Measurements from ENCODE around the gene ITPRID2.

Gene ITPRID2
- 49.6 to 59.4 reads per million in 2 donors for total RNA-seq

GRCh38 chr2:181891258-181891965 is at the start of gene ITPRID2:
ITPRID2 (plus strand) TSS chr2:181891730; CDS start chr2:181892067, 337 bp downstream.
- peak; percentile 36 to 85 (median 48) for DNase-seq

DNA sequence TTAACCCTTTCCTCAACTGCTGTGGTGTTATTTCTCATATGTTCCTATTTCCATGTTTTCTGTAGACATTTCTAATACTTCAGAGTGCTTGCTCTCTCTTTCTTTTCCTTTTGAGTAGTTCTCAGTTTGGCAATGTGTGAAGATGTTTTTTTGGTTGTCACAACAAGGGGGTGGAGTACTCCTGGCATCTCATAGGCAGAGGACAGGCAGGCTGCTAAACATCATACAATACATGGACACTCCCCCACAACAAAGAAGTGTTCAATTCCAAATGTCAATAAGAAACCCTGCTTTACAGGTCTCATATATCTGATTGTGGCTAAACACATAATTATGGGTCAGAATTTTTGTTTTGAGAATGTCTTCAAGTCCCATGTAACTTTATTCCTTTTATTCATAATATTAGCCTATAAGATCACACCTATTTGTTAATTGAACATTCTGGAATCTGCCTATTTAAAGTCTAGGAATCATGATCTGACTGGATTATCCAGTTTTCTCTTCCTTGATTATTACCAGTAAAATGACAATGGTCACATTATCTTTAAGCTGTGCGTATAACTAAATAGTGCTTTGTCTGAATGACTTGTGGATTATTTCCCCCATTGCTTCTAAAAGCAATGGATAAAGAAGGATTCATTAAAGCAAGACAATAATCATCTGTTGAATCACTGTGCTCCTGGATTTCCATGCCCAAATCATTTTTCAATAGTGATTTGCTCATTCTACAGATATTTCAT is 46.8 kb upstream of the ITPRID2 start:
- no peak for DNase-seq

- no peak for DNase-seq
Observed at GRCh38 chr2:181846399-181847197, 44.9 kb upstream of the ITPRID2 start.

DNA sequence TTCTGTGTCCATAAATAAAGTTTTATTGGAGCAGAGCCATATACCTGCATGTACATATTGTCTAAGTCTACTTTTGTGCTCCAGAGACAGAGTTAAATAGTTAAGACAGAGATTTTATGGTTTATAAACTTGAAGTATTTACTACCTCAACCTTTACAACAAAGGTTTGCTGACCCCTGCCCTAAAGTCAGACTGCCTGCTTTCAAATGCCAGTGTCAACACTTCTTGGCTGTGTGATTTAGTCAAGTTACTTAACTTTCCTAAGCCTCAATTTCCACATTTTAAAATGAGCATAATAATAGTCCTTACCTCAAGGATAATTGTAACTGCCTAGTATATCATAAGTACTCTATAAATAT is 44.4 kb upstream of the ITPRID2 start:
- no peak for DNase-seq

GRCh38 chr2:181847702-181848101 is 43.8 kb upstream of the ITPRID2 start:
- no peak for DNase-seq

GRCh38 chr2:181848261-181848886 is 43.2 kb upstream of the ITPRID2 start:
- peak in 1 of 5 experiments; percentile 27 for DNase-seq

GRCh38 chr2:181849601-181850000 is 41.9 kb upstream of the ITPRID2 start:
- DNase-seq = no peak

GRCh38 chr2:181850936-181851560 is 40.5 kb upstream of the ITPRID2 start:
- no peak for DNase-seq

- no peak for DNase-seq
Observed at GRCh38 chr2:181851726-181852125, 39.8 kb upstream of the ITPRID2 start.

GRCh38 chr2:181853696-181854095 is 37.8 kb upstream of the ITPRID2 start:
- DNase-seq = no peak

DNA sequence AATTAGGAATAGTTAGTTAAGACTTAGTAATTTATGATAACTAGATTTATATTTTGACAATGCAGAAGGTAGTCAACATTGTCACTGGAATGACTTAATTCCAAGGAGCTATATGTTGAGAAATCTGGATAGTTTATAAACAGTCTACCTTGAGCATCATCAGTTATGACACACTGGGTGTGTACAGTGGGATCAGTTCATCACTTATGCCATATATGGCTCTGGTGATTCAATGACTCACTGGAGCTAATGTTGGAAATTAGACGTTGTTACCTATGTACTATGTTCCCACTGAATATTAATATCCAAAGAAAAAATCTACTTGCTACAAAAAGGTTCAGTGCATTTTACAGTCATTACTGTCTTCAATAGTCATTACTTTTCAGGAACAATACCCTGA is 34.0 kb upstream of the ITPRID2 start:
- no peak for DNase-seq

DNA sequence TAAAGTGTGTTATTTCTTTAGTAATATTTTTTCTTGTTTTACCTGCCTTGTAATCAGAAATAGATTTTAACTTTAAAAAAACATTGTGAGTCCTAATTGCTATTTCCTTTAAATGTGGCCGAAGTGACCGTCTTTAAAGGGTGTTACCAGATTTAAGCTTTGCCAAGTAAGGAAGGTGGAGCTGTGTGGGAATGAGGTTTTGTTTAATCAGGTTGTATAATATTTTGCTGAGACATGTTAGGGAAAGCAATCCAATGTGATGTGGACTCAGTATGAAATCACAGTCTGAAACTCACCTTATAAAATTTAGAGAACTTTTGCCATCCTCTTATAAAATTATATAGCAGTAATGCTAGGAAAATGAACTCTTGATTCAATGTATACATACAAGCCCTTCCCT is 32.9 kb upstream of the ITPRID2 start:
- no peak for DNase-seq

DNA sequence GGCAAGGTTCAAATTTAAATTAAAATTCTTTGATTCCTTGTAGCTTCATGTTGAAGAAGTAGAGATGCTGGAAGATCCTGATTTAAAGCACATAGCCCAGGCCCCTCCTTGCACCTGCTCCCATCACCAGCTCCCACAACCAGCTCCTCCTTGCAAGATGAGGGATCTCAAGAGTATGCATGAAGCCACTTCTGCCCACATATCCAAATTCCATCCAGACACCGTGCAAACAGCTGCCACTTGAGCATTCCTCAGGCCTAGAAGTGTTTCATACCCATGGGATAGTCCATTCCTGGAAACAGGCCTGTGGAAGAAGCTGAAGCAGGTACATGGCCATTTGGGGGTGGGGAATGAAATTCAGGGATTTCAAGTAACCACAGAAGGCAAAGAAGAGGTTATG is 32.4 kb upstream of the ITPRID2 start:
- no peak for DNase-seq

- DNase-seq = no peak
Observed at GRCh38 chr2:181859803-181860202, 31.7 kb upstream of the ITPRID2 start.

GRCh38 chr2:181861379-181861778 is 30.2 kb upstream of the ITPRID2 start:
- no peak for DNase-seq

- DNase-seq = no peak
Observed at GRCh38 chr2:181862583-181863281, 28.8 kb upstream of the ITPRID2 start.

DNA sequence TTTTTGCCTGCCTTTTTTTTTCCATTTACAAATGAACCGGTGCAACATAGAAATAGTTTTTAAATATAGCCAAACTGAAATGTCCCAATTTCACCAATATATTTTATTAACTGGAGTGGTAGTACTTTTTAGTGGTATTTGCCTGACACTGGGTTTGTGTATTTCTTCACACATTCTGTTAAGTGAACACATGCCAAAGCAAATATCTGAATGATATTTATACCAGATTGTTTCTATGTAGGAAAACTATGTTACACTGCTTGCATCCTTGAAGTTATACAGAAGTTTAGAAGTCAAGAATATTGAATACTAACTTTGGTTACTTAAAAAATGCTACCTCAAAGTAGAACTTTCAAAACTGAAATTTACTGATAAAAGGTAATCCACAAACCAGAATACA is 19.4 kb upstream of the ITPRID2 start:
- no peak for DNase-seq

DNA sequence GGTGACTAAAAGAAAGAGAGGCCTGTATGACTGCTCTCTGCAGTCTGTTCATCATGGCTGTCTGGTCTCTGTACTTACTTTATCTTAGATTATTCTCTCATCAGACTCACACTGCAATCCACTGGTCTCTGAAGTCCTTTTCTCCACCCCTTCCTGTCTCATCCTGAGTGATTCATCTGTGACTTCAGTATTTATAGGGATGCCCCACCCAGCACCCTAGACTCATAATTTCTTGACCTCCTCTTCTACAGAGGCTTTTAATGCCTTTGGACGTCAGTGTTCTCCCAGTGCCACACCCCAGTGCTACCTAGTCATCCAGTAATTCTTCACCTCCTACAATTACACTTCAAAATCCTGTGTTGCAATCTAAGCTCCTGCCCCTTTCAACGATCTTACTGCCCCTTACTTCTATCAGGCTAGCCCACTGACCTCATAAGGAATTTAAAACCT is 14.9 kb upstream of the ITPRID2 start:
- no peak for DNase-seq

DNA sequence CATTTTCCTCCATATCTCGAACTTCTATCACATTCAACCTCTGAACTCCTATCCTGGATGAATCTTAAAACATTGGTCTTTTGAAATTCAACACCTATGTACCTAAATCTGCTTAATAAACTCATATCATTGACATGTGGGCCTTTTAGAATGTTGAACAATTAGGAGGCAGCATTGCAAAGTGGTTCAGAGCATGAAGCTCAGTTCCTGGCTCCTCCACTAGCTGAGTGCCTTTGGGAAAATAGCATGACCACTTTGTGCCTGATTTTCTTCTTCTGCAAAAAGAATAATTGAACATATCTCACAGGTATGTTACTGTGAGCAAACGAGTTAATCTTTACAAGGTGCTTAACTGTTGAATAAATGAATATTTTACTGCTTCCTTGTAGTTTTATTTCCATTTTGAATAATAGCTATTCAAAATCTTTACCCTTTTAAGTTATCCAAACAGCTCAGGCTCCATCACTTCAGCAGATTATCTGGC is 14.3 kb upstream of the ITPRID2 start:
- no peak for DNase-seq

DNA sequence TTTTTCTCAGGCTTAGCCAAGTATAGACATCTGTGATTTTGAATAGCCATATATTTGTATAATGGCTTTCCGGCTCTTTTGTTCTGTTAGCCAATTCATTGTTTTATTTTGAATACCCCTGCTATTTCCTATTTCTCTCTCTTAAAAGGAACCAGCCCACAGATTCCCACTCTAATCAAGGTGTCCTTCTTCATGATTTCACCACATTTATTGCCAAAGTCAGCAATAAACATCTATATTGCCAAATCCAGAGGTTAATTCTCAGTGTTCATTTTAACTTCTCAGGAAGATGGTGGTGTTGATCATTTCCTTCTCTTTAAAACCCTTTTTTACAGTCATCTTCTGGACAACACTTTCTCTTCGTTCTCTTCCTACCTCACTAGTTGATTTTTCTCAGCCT is 13.1 kb upstream of the ITPRID2 start:
- no peak for DNase-seq

GRCh38 chr2:181879295-181879694 is 12.2 kb upstream of the ITPRID2 start:
- DNase-seq = no peak

Data from T-helper 2 cell (primary cell).